Activated naive CD4-positive, alpha-beta T cell treated with anti-CD3 and anti-CD28 coated beads for 36 hours (primary cell): ENCODE results near the gene CEP192. TPM values are rescaled to one million over a fixed set of nuclear protein-coding genes. Genes with fewer than 3 reads are reported as not detected.

ENCODE experiments used
- CTCF ChIA-PET: fragments of 350-600 bp; sonication (Branson Sonifier 250); formaldehyde crosslinking; loops from one replicate; lab custom pipeline; 2021; ENCODE audit warnings: antibody characterized with exemption; lab: Charles Lee
- DNase-seq: peaks from one replicate; pipeline ENCODE4 v3.0.0-alpha.2; 2020
- H3K27ac Mint-ChIP-seq: one replicate; pipeline ENCODE4 v1.8.0; 2021; ENCODE audit warnings: mild to moderate bottlenecking, mixed read lengths
- H3K27me3 Mint-ChIP-seq: one replicate; pipeline ENCODE4 v1.8.0; 2021; ENCODE audit warnings: low read depth, mixed read lengths
- H3K36me3 Mint-ChIP-seq: one replicate; pipeline ENCODE4 v1.8.0; 2021; ENCODE audit warnings: low read depth, mixed read lengths
- H3K4me1 Mint-ChIP-seq: one replicate; pipeline ENCODE4 v1.8.0; 2021; ENCODE audit warnings: low read depth, mixed read lengths
- H3K4me3 Mint-ChIP-seq: one replicate; pipeline ENCODE4 v1.8.0; 2021; ENCODE audit warnings: mild to moderate bottlenecking, moderate library complexity, mixed read lengths
- H3K9me3 Mint-ChIP-seq: one replicate; pipeline ENCODE4 v1.8.0; 2021; ENCODE audit warnings: mixed read lengths
- intact Hi-C: fragments of 100-400 bp; cut with micrococcal nuclease; formaldehyde crosslinking; loops from one replicate; pipeline ENCODE4 v1.15.1; 2023
- total RNA-seq, 2 experiments: library from RNA; stranded (reverse); gene quantifications; one replicate each; pipeline ENCODE4 v1.2.3, GENCODE V29; 2021

The CEP192 gene
- total RNA-seq, 2 experiments from 2014 or later, result 32.7 to 33.6 TPM

DNA sequence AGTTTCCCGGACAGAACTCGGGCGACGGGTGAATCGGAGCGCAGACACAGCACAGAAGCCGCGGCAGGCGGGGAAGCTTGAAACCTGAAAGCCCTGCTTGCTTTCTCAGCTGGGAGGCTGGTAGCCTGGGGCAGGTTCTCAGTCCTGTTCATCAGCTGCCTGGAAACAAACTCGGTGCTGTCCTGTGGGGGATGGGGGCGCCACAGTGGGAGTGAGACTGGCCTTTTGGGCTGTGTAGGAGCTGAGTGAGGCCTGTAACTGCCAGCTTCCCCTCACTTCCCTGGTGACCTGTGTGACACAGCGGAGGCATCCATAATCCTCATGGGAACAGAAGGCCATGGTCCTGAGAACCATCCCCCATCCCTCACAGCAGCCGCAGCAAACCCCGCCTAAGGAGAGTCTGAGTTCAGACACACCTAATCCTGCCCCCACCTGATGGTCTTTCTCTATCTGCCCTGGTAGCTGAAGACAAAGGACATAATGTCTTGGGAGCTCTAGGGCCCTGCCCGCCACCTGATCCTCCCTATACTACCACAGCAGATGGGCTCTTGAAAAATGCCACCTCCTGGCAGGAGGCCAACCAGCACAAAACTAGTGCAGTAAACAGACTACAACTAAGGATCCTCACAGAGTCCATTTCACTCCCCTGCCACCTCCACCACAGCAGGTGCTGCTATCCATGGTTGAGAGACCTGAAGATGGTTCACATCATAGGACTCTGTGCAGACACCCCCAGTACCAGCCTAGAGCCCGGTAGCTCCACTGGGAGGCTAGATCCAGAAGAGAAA is 174.7 kb downstream of the CEP192 start:
- CTCF ChIA-PET, result no interaction called here
- no peak overlapping the region for H3K4me3 Mint-ChIP-seq
- H3K4me1 Mint-ChIP-seq, result no peaks in the 10 kb centered on the region

DNA sequence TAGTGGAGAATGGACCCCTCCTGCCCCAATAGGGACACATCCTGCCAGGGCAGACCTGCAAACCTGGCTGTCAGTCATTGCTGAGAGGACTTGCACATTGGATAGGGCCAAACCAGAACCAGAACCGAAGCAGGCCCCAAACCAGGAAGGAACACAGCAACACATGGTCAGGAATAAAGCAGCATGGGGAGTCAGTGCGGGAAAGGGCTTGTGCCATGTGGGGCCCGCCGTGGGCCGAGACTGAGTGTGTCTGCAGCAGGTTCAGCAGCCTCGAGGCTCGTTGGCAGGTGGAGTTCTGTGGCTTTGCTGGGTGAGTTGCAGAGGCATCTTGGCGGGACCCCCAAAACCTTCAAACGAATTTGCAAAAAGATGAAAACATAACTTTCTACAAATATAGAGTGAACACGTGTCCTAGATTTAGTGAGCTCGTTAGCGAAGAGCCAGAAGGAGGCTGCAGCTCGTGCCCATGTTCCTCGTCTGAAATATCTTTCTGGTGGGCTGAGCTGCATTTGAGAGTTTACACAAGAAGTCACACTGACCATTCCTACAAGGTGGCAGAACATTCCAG is 182.5 kb downstream of the CEP192 start:
- no peak overlapping the region for H3K27ac Mint-ChIP-seq
- DNase-seq, result no peak
- CTCF ChIA-PET, result interaction anchor here (2.2 kb wide), 1 partner anchor 14 kb away, joined by 8 read pairs; no protein-coding TSS in a partner anchor
- H3K9me3 Mint-ChIP-seq, result no peaks in the 10 kb centered on the region
- H3K36me3 Mint-ChIP-seq, result no peaks in the 10 kb centered on the region
- H3K4me1 Mint-ChIP-seq, result peaks cover 12% of the 10 kb centered on the region
- H3K4me3 Mint-ChIP-seq, result no peak overlapping the region
- H3K27me3 Mint-ChIP-seq, result no peaks in the 10 kb centered on the region
- intact Hi-C loops, result no loop called here

More for the DNA sequence above, 174.7 kb downstream of the CEP192 start:
- H3K27me3 Mint-ChIP-seq, result peaks cover 8% of the 10 kb centered on the region
- peaks cover 4% of the 10 kb centered on the region for H3K9me3 Mint-ChIP-seq
- intact Hi-C loops, result no loop called here
- no peaks in the 10 kb centered on the region for H3K36me3 Mint-ChIP-seq
- no peak for DNase-seq
- H3K27ac Mint-ChIP-seq, result no peak overlapping the region

Other genes with a start within 250 kb of the CEP192 start
- gene PTPN2, start 107.1 kb upstream of the CEP192 start, total RNA-seq, result 10 to 100 TPM; 68.5 to 71.8 TPM
- gene SEH1L, start 43.4 kb upstream of the CEP192 start, total RNA-seq, result 10 to 100 TPM; 82.6 to 85.4 TPM
- gene LDLRAD4, start 227.4 kb downstream of the CEP192 start, total RNA-seq, result 10 to 100 TPM; 19.4 to 21.3 TPM